Bronchial epithelial cell (primary cell): ENCODE data around the gene ZNF236. TPM values are rescaled to one million over a fixed set of nuclear protein-coding genes. Genes with fewer than 3 reads are reported as not detected.

ENCODE experiments used
- DNase-seq: peaks from one replicate; pipeline ENCODE4 v3.0.0-alpha.2; 2010; ENCODE audit warnings: low read depth
- FAIRE-seq: peaks from 2 replicates; lab custom pipeline; 2011; peaks lifted over from hg19 to GRCh38; lab: Jason Lieb, UNC
- H3K27me3 ChIP-seq: 2 replicates; pipeline ENCODE4 v1.5.1; 2011; ENCODE audit warnings: low read length; ENCODE audit not compliant: control insufficient read depth, insufficient read depth
- H3K36me3 ChIP-seq: 2 replicates; pipeline ENCODE4 v1.5.1; 2011; ENCODE audit warnings: low read length; ENCODE audit not compliant: control insufficient read depth, insufficient read depth
- H3K4me3 ChIP-seq: 2 replicates; pipeline ENCODE4 v1.5.1; 2011; ENCODE audit warnings: mild to moderate bottlenecking, low read depth, low read length, control low read depth
- CTCF ChIP-seq: IDR thresholded peaks from 2 replicates; pipeline ENCODE4 v1.5.1; 2011; ENCODE audit warnings: mild to moderate bottlenecking, moderate library complexity, low read length, control low read depth, inconsistent platforms; ENCODE audit not compliant: insufficient read depth, severe bottlenecking
- total RNA-seq: library from RNA; depleted of rRNA; stranded (reverse); fragments of >200 nt; gene quantifications from 2 replicates; pipeline ENCODE4 v1.2.1, GENCODE V29; 2014

The ZNF236 gene
- total RNA-seq, 1 donor from 2014 or later, result 5.3 TPM

GRCh38 chr18:76878426-76878825 lies 56.1 kb downstream of the ZNF236 start:
- DNase-seq (no peak), FAIRE-seq (no peak)
- Histone ChIP-seq H3K36me3 (peaks cover 9% of the 10 kb centered on the region), H3K4me3 (no peak overlapping the region), H3K27me3 (no peaks in the 10 kb centered on the region)
- TF ChIP-seq CTCF, result no peak

GRCh38 chr18:76880026-76880425 lies 57.7 kb downstream of the ZNF236 start:
- TF ChIP-seq CTCF, result no peak
- no peak for DNase-seq
- no peak overlapping the region for H3K4me3 ChIP-seq
- H3K27me3 ChIP-seq, result no peaks in the 10 kb centered on the region
- H3K36me3 ChIP-seq, result peaks cover 9% of the 10 kb centered on the region
- no peak for FAIRE-seq

DNA sequence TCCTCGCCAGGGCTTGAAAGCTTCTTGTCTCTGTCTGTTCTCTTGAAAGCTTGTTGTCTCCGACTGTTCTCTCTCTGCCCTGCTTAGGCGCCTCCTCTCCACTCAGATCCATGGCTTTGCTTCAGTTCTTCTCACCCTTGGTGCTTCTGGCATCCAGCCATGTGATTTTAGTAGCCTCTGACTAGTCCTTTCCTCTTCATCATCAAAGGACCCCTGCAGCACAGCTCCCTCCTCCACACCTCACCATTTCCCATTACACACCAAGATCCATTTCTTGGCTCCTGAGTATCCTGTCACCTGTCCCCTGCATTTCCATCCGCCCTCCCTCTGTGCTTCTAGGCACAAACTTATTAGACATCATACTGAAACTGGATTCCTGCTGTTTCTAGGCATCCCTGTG lies 59.4 kb downstream of the ZNF236 start:
- FAIRE-seq, result no peak
- Histone ChIP-seq H3K27me3 (no peaks in the 10 kb centered on the region), H3K4me3 (no peak overlapping the region), H3K36me3 (peaks cover 9% of the 10 kb centered on the region)
- DNase-seq, result no peak
- TF ChIP-seq CTCF, result no peak

- TF ChIP-seq CTCF, result no peak
- H3K36me3 ChIP-seq, result peaks cover 9% of the 10 kb centered on the region
- FAIRE-seq, result no peak
Measured at GRCh38 chr18:76882146-76882545, 59.8 kb downstream of the ZNF236 start.

GRCh38 chr18:76885001-76885400 lies 62.6 kb downstream of the ZNF236 start:
- Histone ChIP-seq H3K27me3 (no peaks in the 10 kb centered on the region), H3K4me3 (no peak overlapping the region), H3K36me3 (peaks cover 10% of the 10 kb centered on the region)
- no peak for TF ChIP-seq CTCF
- no peak for FAIRE-seq
- no peak for DNase-seq

More at GRCh38 chr18:76882146-76882545, 59.8 kb downstream of the ZNF236 start:
- no peak for DNase-seq
- Histone ChIP-seq H3K27me3 (no peaks in the 10 kb centered on the region), H3K4me3 (no peak overlapping the region)

- Histone ChIP-seq H3K36me3 (peaks cover 9% of the 10 kb centered on the region), H3K27me3 (no peaks in the 10 kb centered on the region), H3K4me3 (no peak overlapping the region)
- DNase-seq (no peak), FAIRE-seq (no peak)
- no peak for TF ChIP-seq CTCF
Measured at GRCh38 chr18:76886112-76886511, 63.8 kb downstream of the ZNF236 start.
